Activated naive CD4-positive, alpha-beta T cell treated with anti-CD3 and anti-CD28 coated beads for 36 hours (primary cell): ENCODE data around the gene SUPT16H. TPM values are rescaled to one million over a fixed set of nuclear protein-coding genes. Genes with fewer than 3 reads are reported as not detected.
A peak's percentile ranks its signal among the peaks of the same experiment; 100 is the strongest.
"Not testable (repeated sequence)": the region's sequence is repeated elsewhere in the genome, so short reads cannot be mapped to it uniquely, and the experiment has no call there.

Experiments used
- CTCF ChIA-PET: fragments of 350-600 bp; sonication (Branson Sonifier 250); formaldehyde crosslinking; loops from one replicate; lab custom pipeline; 2021; ENCODE audit warnings: antibody characterized with exemption; lab: Charles Lee
- DNase-seq: peaks from one replicate; pipeline ENCODE4 v3.0.0-alpha.2; 2020
- H3K27ac Mint-ChIP-seq: one replicate; pipeline ENCODE4 v1.8.0; 2021; ENCODE audit warnings: mild to moderate bottlenecking, mixed read lengths
- H3K27me3 Mint-ChIP-seq: one replicate; pipeline ENCODE4 v1.8.0; 2021; ENCODE audit warnings: low read depth, mixed read lengths
- H3K36me3 Mint-ChIP-seq: one replicate; pipeline ENCODE4 v1.8.0; 2021; ENCODE audit warnings: low read depth, mixed read lengths
- H3K4me1 Mint-ChIP-seq: one replicate; pipeline ENCODE4 v1.8.0; 2021; ENCODE audit warnings: low read depth, mixed read lengths
- H3K4me3 Mint-ChIP-seq: one replicate; pipeline ENCODE4 v1.8.0; 2021; ENCODE audit warnings: mild to moderate bottlenecking, moderate library complexity, mixed read lengths
- H3K9me3 Mint-ChIP-seq: one replicate; pipeline ENCODE4 v1.8.0; 2021; ENCODE audit warnings: mixed read lengths
- intact Hi-C: fragments of 100-400 bp; cut with micrococcal nuclease; formaldehyde crosslinking; loops from one replicate; pipeline ENCODE4 v1.15.1; 2023
- total RNA-seq, 2 experiments: library from RNA; stranded (reverse); gene quantifications; one replicate each; pipeline ENCODE4 v1.2.3, GENCODE V29; 2021

Gene SUPT16H
- total RNA-seq, 2 experiments from 2014 or later: 164 to 165 TPM

- CTCF ChIA-PET: interaction anchor here (0.5 to 1.1 kb wide), 2 partner anchors 47 to 239 kb away, joined by 3 read pairs; no protein-coding TSS in a partner anchor
- DNase-seq: no peak
- Mint-ChIP-seq H3K4me1 (peaks cover 23% of the 10 kb centered on the region), H3K27ac (no peak overlapping the region), H3K4me3 (no peak overlapping the region), H3K27me3 (no peaks in the 10 kb centered on the region), H3K36me3 (no peaks in the 10 kb centered on the region), H3K9me3 (no peaks in the 10 kb centered on the region)
- intact Hi-C loops: no loop called here
Observed at GRCh38 chr14:21311614-21312013, 72.2 kb downstream of the SUPT16H start.

- intact Hi-C loops: loop anchor here (2.0 kb wide), 2 partner anchors 205 to 1289 kb away; partner anchors contain the start of gene ABHD4
- Mint-ChIP-seq H3K36me3 (no peaks in the 10 kb centered on the region), H3K27me3 (no peaks in the 10 kb centered on the region), H3K4me1 (peaks cover 23% of the 10 kb centered on the region), H3K4me3 (no peak overlapping the region), H3K27ac (peak overlapping the region; percentile 24), H3K9me3 (no peaks in the 10 kb centered on the region)
- DNase-seq: no peak
- CTCF ChIA-PET: interaction anchor here (0.7 to 1.0 kb wide), 2 partner anchors 45 to 1393 kb away, joined by 3 to 4 read pairs; no protein-coding TSS in a partner anchor
Observed at GRCh38 chr14:21309956-21310355, 73.9 kb downstream of the SUPT16H start.

GRCh38 chr14:21309238-21309636 is 74.6 kb downstream of the SUPT16H start:
- DNase-seq: no peak

GRCh38 chr14:21308479-21309237 is 75.2 kb downstream of the SUPT16H start:
- Mint-ChIP-seq H3K27me3 (no peaks in the 10 kb centered on the region), H3K4me3 (peak overlapping the region; percentile 66), H3K9me3 (no peaks in the 10 kb centered on the region), H3K4me1 (peaks cover 23% of the 10 kb centered on the region), H3K36me3 (no peaks in the 10 kb centered on the region), H3K27ac (peak overlapping the region; percentile 87)
- DNase-seq: peak; percentile 94
- CTCF ChIA-PET: interaction anchor here (0.6 to 1.4 kb wide), 5 partner anchors 19 to 205 kb away, joined by 3 to 4 read pairs (median 3); no protein-coding TSS in a partner anchor
- intact Hi-C loops: loop anchor here (1.0 to 2.0 kb wide), 9 partner anchors 39 to 1290 kb away; partner anchors contain the start of genes ABHD4, CHD8, HNRNPC and METTL3

More at GRCh38 chr14:21309238-21309636, 74.6 kb downstream of the SUPT16H start:
- Mint-ChIP-seq H3K27ac (peak overlapping the region; percentile 87), H3K4me3 (peak overlapping the region; percentile 66), H3K36me3 (no peaks in the 10 kb centered on the region), H3K9me3 (no peaks in the 10 kb centered on the region), H3K27me3 (no peaks in the 10 kb centered on the region), H3K4me1 (peaks cover 23% of the 10 kb centered on the region)
- intact Hi-C loops: loop anchor here (2.0 kb wide), 2 partner anchors 204 to 1290 kb away; partner anchors contain the start of gene ABHD4
- CTCF ChIA-PET: interaction anchor here (1.0 to 1.2 kb wide), 2 partner anchors 33 to 44 kb away, joined by 3 read pairs; no protein-coding TSS in a partner anchor

- Mint-ChIP-seq H3K27ac (peak overlapping the region; percentile 73), H3K36me3 (no peaks in the 10 kb centered on the region), H3K4me3 (peak overlapping the region; percentile 66), H3K4me1 (peaks cover 23% of the 10 kb centered on the region), H3K27me3 (peaks cover 3% of the 10 kb centered on the region), H3K9me3 (no peaks in the 10 kb centered on the region)
- intact Hi-C loops: loop anchor here (1.0 to 2.0 kb wide), 9 partner anchors 39 to 1291 kb away; partner anchors contain the start of genes ABHD4, CHD8, HNRNPC and METTL3
- no peak for DNase-seq
- CTCF ChIA-PET: interaction anchor here (0.6 to 1.4 kb wide), 4 partner anchors 20 to 204 kb away, joined by 3 to 4 read pairs (median 3); no protein-coding TSS in a partner anchor
Observed at GRCh38 chr14:21308132-21308478, 75.7 kb downstream of the SUPT16H start.

GRCh38 chr14:21307637-21308036 is 76.2 kb downstream of the SUPT16H start:
- H3K27ac Mint-ChIP-seq: no peak overlapping the region
- intact Hi-C loops: loop anchor here (1.0 to 2.0 kb wide), 9 partner anchors 38 to 1291 kb away; partner anchors contain the start of genes ABHD4, CHD8, HNRNPC and METTL3
- H3K36me3 Mint-ChIP-seq: no peaks in the 10 kb centered on the region
- H3K4me1 Mint-ChIP-seq: peaks cover 23% of the 10 kb centered on the region
- CTCF ChIA-PET: interaction anchor here (0.6 to 1.4 kb wide), 5 partner anchors 20 to 204 kb away, joined by 3 to 4 read pairs (median 3); no protein-coding TSS in a partner anchor
- no peaks in the 10 kb centered on the region for H3K9me3 Mint-ChIP-seq
- peaks cover 5% of the 10 kb centered on the region for H3K27me3 Mint-ChIP-seq
- DNase-seq: no peak
- H3K4me3 Mint-ChIP-seq: no peak overlapping the region

- H3K27ac Mint-ChIP-seq, H3K36me3 Mint-ChIP-seq, H3K4me3 Mint-ChIP-seq, H3K9me3 Mint-ChIP-seq, CTCF ChIA-PET, H3K4me1 Mint-ChIP-seq, intact Hi-C loops, DNase-seq: not testable (repeated sequence)
- H3K27me3 Mint-ChIP-seq: peaks cover 19% of the 10 kb centered on the region
Observed at GRCh38 chr14:21302836-21303140, 81.0 kb downstream of the SUPT16H start.

GRCh38 chr14:21302013-21302835 is 81.6 kb downstream of the SUPT16H start:
- intact Hi-C loops: no loop called here
- Mint-ChIP-seq H3K27ac (no peak overlapping the region), H3K9me3 (no peaks in the 10 kb centered on the region), H3K4me3 (no peak overlapping the region), H3K4me1 (peaks cover 4% of the 10 kb centered on the region), H3K27me3 (peaks cover 22% of the 10 kb centered on the region), H3K36me3 (no peaks in the 10 kb centered on the region)
- CTCF ChIA-PET: no interaction called here
- no peak for DNase-seq

Other genes starting within 250 kb of the SUPT16H start
- gene OR5AU1, start 228.0 kb downstream of the SUPT16H start, total RNA-seq: not detected
- gene HNRNPC, start 114.6 kb downstream of the SUPT16H start, total RNA-seq: 1,000 to 10,000 TPM; 1,252 to 1,377 TPM
- not detected for gene RPGRIP1, start 103.9 kb downstream of the SUPT16H start, total RNA-seq
- 10 to 100 TPM; 73.9 to 75.5 TPM for gene CHD8, start 72.1 kb upstream of the SUPT16H start, total RNA-seq
- gene RAB2B, start 92.9 kb upstream of the SUPT16H start, total RNA-seq: 10 to 100 TPM; 20.5 to 21.4 TPM
- gene TOX4, start 93.2 kb upstream of the SUPT16H start, total RNA-seq: 10 to 100 TPM; 57.4 to 58.6 TPM
- gene METTL3, start 127.3 kb upstream of the SUPT16H start, total RNA-seq: 10 to 100 TPM; 60.6 TPM
- 1 to 10 TPM; 3.1 to 4.1 TPM for gene SALL2, start 142.3 kb upstream of the SUPT16H start, total RNA-seq
- gene OR10G3, start 196.1 kb upstream of the SUPT16H start, total RNA-seq: not detected